Measurements from ENCODE around the gene TOPORS.

TOPORS gene

DNA sequence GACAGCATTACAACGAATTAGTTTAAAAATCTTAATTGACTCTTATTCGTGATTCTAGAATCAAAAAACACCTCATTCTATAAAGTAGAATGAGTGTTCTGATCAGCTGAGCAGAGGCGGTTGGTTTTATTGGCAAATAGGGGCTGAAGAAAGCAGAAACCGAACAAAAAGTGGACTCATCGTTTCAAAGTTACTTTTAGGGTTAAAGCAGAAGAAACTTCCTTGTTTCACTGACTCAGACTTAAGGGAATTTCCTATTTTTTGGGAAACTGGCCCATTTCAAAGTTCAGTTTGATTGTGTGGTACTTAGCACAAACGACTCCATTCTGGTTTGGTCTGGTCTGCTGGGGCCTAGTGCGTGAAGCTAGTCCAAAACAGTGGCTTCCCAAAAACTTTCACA is 21.4 kb upstream of the TOPORS start:
- no peaks in the 10 kb centered on the region for H3K9me2 ChIP-seq (replicated peaks; ENCODE audit: insufficient read depth, low read length)
- H2AFZ ChIP-seq (ENCODE audit: low read depth, low read length, severe bottlenecking) = peak overlapping the region; percentile 46
- no peak overlapping the region for H3K27ac ChIP-seq (ENCODE audit: low read depth, low read length)

DNA sequence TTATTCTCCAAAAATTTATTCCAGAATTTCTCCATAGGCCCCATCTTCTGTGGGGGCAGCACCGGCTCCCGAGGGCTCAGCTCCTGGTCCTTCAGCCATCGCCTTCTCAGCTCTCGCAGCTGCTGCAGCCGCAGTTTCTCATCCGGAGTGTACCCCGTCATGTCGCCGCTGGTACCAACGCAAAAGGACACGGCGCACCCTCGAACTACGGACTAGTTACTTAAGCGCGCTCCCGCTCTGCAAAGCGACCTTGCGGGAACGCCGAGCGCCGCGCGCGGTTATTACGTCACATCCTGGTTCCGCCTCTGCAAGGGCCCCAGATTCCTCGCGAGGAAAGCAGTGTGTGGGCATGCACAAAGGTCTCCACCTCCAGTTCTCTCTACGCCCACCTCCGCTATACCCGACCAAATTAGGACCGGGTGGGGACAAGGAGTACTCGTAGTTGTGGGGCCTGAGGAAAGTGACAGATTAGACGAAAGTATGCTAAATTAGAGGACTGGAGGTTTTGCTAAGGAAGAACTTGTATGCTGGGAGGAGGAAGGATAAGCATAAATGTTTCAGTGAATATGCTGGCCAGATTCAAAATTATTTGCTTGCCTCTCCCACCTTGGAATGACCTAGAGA is 20.6 kb upstream of the TOPORS start, which contains the start of gene NDUFB6:
Gene NDUFB6 (minus strand): TSS at position 260 of the 624 bp plus-strand sequence. CDS start 99 bp downstream, at position 161.
- Histone ChIP-seq H3F3A (ENCODE audit: insufficient read depth) (peaks cover 13% of the 10 kb centered on the region; the same call in 1 of the 2 replicates), H3K27ac (ENCODE audit: low read depth, low read length) (peak within 1 kb of the TSS; percentile 45), H3K4me3 (ENCODE audit: insufficient read depth, low read length, poor library complexity, severe bottlenecking) (peak within 1 kb of the TSS; percentile 83), H4K20me1 (ENCODE audit: low read depth, low read length) (peaks cover 3% of the 10 kb centered on the region; the same call in 1 of the 2 replicates), H3K9me3 (ENCODE audit: insufficient read depth, low read length) (no peaks in the 10 kb centered on the region), H3K9ac (ENCODE audit: low read length) (peak within 1 kb of the TSS; percentile 71), H3K27me3 (ENCODE audit: low read length) (no peaks in the 10 kb centered on the region), H3K36me3 (ENCODE audit: low read length) (no peaks in the 10 kb centered on the region), H2AFZ (ENCODE audit: low read depth, low read length, severe bottlenecking) (peak within 1 kb of the TSS; percentile 72), H3K79me2 (ENCODE audit: insufficient read depth, low read length) (peaks cover 36% of the 10 kb centered on the region), H3K9me2 (replicated peaks; ENCODE audit: insufficient read depth, low read length) (no peaks in the 10 kb centered on the region), H3K4me2 (ENCODE audit: low read depth, low read length, poor library complexity, severe bottlenecking) (peak within 1 kb of the TSS; percentile 85)
- TF ChIP-seq, protein P1, sequence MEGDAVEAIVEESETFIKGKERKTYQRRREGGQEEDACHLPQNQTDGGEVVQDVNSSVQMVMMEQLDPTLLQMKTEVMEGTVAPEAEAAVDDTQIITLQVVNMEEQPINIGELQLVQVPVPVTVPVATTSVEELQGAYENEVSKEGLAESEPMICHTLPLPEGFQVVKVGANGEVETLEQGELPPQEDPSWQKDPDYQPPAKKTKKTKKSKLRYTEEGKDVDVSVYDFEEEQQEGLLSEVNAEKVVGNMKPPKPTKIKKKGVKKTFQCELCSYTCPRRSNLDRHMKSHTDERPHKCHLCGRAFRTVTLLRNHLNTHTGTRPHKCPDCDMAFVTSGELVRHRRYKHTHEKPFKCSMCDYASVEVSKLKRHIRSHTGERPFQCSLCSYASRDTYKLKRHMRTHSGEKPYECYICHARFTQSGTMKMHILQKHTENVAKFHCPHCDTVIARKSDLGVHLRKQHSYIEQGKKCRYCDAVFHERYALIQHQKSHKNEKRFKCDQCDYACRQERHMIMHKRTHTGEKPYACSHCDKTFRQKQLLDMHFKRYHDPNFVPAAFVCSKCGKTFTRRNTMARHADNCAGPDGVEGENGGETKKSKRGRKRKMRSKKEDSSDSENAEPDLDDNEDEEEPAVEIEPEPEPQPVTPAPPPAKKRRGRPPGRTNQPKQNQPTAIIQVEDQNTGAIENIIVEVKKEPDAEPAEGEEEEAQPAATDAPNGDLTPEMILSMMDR (IDR thresholded peaks at IDR 0.05; ENCODE audit: insufficient read depth, low read length, poor library complexity, severe bottlenecking) = no peak
- no peak for TF ChIP-seq EZH2phosphoT487 (conservative IDR thresholded peaks at IDR 0.05; ENCODE audit: low read length)

More for the DNA sequence above, 21.4 kb upstream of the TOPORS start:
- Histone ChIP-seq H4K20me1 (ENCODE audit: low read depth, low read length) (peaks cover 3% of the 10 kb centered on the region; the same call in 1 of the 2 replicates), H3F3A (ENCODE audit: insufficient read depth) (peaks cover 13% of the 10 kb centered on the region; the same call in 1 of the 2 replicates), H3K4me3 (ENCODE audit: insufficient read depth, low read length, poor library complexity, severe bottlenecking) (no peak overlapping the region), H3K79me2 (ENCODE audit: insufficient read depth, low read length) (peaks cover 36% of the 10 kb centered on the region), H3K27me3 (ENCODE audit: low read length) (no peaks in the 10 kb centered on the region), H3K9ac (ENCODE audit: low read length) (no peak overlapping the region), H3K36me3 (ENCODE audit: low read length) (no peaks in the 10 kb centered on the region), H3K9me3 (ENCODE audit: insufficient read depth, low read length) (no peaks in the 10 kb centered on the region), H3K4me2 (ENCODE audit: low read depth, low read length, poor library complexity, severe bottlenecking) (peak overlapping the region; percentile 85)
- TF ChIP-seq, protein P1 (IDR thresholded peaks at IDR 0.05; ENCODE audit: insufficient read depth, low read length, poor library complexity, severe bottlenecking) = no peak
- TF ChIP-seq EZH2phosphoT487 (conservative IDR thresholded peaks at IDR 0.05; ENCODE audit: low read length) = no peak

DNA sequence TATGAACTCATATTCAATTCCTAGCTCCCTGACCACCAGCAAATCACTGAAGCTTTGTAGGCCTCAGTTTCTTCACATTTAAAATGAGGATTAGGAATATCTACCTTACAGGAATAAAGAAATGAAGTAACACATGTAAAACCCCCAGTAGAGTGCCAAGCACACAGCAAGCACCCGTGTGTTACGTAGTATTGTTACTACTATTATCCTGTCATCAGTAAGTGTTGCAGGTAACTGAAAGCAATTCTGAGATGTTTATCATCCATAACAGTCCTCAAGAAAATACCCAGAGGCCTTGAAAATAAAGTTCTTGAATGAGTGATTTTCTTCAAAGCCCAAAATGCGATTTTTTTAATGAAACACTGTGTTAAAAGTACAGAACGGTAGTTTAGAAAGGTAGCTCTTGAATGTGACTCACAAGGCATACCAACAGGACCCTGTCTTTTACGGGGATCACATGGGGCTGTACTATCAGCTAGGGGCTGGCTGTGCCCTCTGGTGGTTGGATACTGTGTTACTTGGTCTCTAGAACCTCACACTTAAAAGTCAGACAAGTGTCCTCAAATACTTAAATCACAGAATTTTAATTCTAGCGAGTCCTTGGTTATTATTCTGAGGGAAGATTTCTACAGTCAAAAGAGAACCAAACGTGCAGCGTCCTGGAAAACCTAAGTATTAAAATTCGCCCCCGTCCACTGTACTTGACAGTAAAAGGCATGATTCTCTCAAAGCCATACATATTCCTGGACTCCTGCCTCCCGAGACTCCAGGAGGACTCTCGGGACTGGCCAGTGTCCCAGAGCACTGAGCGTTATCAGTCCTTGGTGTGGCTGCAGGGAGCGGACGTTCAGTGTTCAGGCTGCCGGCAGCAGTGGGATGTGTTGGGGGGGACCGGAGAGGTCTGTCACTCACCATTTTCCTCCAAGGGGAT is 19.8 kb upstream of the TOPORS start:
- TF ChIP-seq EZH2phosphoT487 (conservative IDR thresholded peaks at IDR 0.05; ENCODE audit: low read length) = no peak
- TF ChIP-seq, protein P1 (IDR thresholded peaks at IDR 0.05; ENCODE audit: insufficient read depth, low read length, poor library complexity, severe bottlenecking) = peak; percentile 98
- H3K4me3 ChIP-seq (ENCODE audit: insufficient read depth, low read length, poor library complexity, severe bottlenecking) = peak overlapping the region; percentile 83
- H3K9me2 ChIP-seq (replicated peaks; ENCODE audit: insufficient read depth, low read length) = no peaks in the 10 kb centered on the region
- H3K79me2 ChIP-seq (ENCODE audit: insufficient read depth, low read length) = peaks cover 36% of the 10 kb centered on the region
- H3K27me3 ChIP-seq (ENCODE audit: low read length) = no peaks in the 10 kb centered on the region
- peak overlapping the region; percentile 45 for H3K27ac ChIP-seq (ENCODE audit: low read depth, low read length)
- no peaks in the 10 kb centered on the region for H3K36me3 ChIP-seq (ENCODE audit: low read length)
- no peaks in the 10 kb centered on the region for H3K9me3 ChIP-seq (ENCODE audit: insufficient read depth, low read length)
- peak overlapping the region; percentile 71 for H3K9ac ChIP-seq (ENCODE audit: low read length)
- H4K20me1 ChIP-seq (ENCODE audit: low read depth, low read length) = peaks cover 3% of the 10 kb centered on the region; the same call in 1 of the 2 replicates
- H3K4me2 ChIP-seq (ENCODE audit: low read depth, low read length, poor library complexity, severe bottlenecking) = peak overlapping the region; percentile 85
- peaks cover 13% of the 10 kb centered on the region; the same call in 1 of the 2 replicates for H3F3A ChIP-seq (ENCODE audit: insufficient read depth)
- peak overlapping the region; percentile 72 for H2AFZ ChIP-seq (ENCODE audit: low read depth, low read length, severe bottlenecking)
